K562 (cell line): ENCODE results near the gene LIFR. TPM values are rescaled to one million over a fixed set of nuclear protein-coding genes. Genes with fewer than 3 reads are reported as not detected.

Experiments
- LCOR ChIP-seq: sonication (generic); formaldehyde crosslinking; IDR thresholded peaks from 2 replicates; pipeline ENCODE4 v1.8.0; 2022; ENCODE audit warnings: mild to moderate bottlenecking, missing genetic modification reagents
- MTA3 ChIP-seq: fragments of 450-650 bp; formaldehyde crosslinking; IDR thresholded peaks from 2 replicates; pipeline ENCODE4 v1.6.1; 2017; ENCODE audit warnings: mild to moderate bottlenecking, borderline replicate concordance
- MYNN ChIP-seq, 2 experiments: sonication (generic); formaldehyde crosslinking in 1 of 2; IDR thresholded peaks; 2 replicates each; pipeline versions ENCODE4 v1.5.0 to v1.6.1; 2016 to 2020; ENCODE audit warnings: antibody characterized with exemption in 1 of 2, missing genetic modification reagents in 1 of 2
- STAG1 ChIP-seq: sonication (generic); formaldehyde crosslinking; IDR thresholded peaks from 2 replicates; pipeline ENCODE4 v1.5.0; 2020; ENCODE audit warnings: missing genetic modification reagents, borderline replicate concordance
- ZBTB33 ChIP-seq: sonication (generic); formaldehyde crosslinking; IDR thresholded peaks from 2 replicates; pipeline ENCODE4 v1.8.1; 2023; ENCODE audit warnings: mild to moderate bottlenecking, missing genetic modification reagents
- ZNF134 ChIP-seq: fragments of 250-450 bp; sonication (Bioruptor Pico); conservative IDR thresholded peaks from 2 replicates; pipeline ENCODE4 v1.4.0; 2020
- ZNF41 ChIP-seq: fragments of 250-450 bp; sonication (Bioruptor Pico); conservative IDR thresholded peaks from 2 replicates; pipeline ENCODE4 v1.4.0; 2020; ENCODE audit warnings: mild to moderate bottlenecking
- ZNF695 ChIP-seq: fragments of 450-650 bp; formaldehyde crosslinking; IDR thresholded peaks from 2 replicates; pipeline ENCODE4 v1.4.0; 2020; ENCODE audit warnings: mild to moderate bottlenecking, moderate library complexity
- polyA plus RNA-seq, 8 experiments: library from polyadenylated mRNA; depleted of rRNA in 4 of 8; stranded (reverse) in 5 of 8; unstranded in 3 of 8; fragments of >200 nt; fragmentation: Nextera tagmentation in 2 of 8; fragmentation: Illumina TruSeq in 1 of 8; extraction: Ambion mirVana in 2 of 8; extraction: Trizol in 1 of 8; gene quantifications; 2 replicates each; pipeline versions ENCODE4 v1.2.1 to v1.2.3, GENCODE V29; 2011 to 2014; ENCODE audit warnings: inconsistent platforms in 1 of 8, missing spikeins in 1 of 8
- total RNA-seq, 7 experiments: library from RNA; depleted of rRNA in 6 of 7; stranded (reverse); fragments of >200 nt in 6 of 7; fragmentation: Illumina TruSeq in 2 of 7; extraction: Trizol in 2 of 7; gene quantifications; 2 replicates each; pipeline versions ENCODE4 v1.2.1 to v1.2.3, GENCODE V29; 2011 to 2021; ENCODE audit warnings: low replicate concordance in 1 of 7
- TF ChIP-seq, protein P1 (sequence below): fragments of 250-450 bp; sonication (Bioruptor Pico); IDR thresholded peaks from 2 replicates; pipeline ENCODE4 v1.4.0; 2020; ENCODE audit warnings: mild to moderate bottlenecking, moderate library complexity

LIFR gene
- total and polyA plus RNA-seq, 9 of the 15 experiments (the other 6 are each of a cell fraction or from before 2014, with no cell fraction given) = 0.43 to 5.7 (median 3.3) TPM

DNA sequence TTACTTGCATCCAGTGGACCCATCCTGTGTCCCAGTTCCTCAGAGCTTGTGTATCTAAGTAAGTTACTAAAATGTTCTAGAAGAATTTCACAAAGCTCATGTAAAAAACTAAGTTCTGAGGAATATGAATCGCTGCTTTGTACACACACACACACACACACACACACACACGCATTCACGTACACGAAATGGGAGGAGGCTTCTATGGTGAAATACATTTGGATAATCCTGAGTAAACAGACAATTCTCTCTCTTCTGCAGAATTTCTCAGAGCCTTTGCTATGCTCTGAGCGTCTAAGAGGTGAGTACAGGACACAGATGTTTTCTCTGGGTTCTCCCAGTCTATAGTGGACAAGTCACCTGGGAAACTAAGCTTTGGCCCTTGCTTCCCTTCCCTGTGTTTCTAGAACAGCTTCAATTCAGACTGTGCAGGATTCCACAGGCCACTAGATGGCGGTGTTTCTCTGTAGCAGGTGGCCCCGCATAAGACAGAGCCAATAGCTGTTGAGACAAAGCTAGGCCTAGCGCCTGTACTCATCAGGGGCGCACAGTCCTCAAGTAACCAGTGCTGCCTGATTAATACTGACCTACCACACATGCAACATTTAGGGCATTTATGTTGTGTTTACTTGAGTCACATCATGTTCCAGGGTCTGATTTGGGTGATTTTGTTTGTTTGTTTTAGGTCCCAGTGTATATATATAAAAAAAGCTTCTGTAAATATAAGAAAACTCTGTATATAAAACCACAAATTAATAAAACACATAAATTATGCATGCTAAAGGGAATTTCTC, 114.8 kb downstream of the LIFR start (continued):
- TF ChIP-seq, protein P1, sequence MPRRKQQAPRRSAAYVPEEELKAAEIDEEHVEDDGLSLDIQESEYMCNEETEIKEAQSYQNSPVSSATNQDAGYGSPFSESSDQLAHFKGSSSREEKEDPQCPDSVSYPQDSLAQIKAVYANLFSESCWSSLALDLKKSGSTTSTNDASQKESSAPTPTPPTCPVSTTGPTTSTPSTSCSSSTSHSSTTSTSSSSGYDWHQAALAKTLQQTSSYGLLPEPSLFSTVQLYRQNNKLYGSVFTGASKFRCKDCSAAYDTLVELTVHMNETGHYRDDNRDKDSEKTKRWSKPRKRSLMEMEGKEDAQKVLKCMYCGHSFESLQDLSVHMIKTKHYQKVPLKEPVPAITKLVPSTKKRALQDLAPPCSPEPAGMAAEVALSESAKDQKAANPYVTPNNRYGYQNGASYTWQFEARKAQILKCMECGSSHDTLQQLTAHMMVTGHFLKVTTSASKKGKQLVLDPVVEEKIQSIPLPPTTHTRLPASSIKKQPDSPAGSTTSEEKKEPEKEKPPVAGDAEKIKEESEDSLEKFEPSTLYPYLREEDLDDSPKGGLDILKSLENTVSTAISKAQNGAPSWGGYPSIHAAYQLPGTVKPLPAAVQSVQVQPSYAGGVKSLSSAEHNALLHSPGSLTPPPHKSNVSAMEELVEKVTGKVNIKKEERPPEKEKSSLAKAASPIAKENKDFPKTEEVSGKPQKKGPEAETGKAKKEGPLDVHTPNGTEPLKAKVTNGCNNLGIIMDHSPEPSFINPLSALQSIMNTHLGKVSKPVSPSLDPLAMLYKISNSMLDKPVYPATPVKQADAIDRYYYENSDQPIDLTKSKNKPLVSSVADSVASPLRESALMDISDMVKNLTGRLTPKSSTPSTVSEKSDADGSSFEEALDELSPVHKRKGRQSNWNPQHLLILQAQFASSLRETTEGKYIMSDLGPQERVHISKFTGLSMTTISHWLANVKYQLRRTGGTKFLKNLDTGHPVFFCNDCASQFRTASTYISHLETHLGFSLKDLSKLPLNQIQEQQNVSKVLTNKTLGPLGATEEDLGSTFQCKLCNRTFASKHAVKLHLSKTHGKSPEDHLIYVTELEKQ (CRISPR knock-in tag) = no peak
- 0 out of 2 replicates have a peak, but pooled peaks have one; percentile 32 for TF ChIP-seq ZNF41 (CRISPR knock-in tag)
- no peak for TF ChIP-seq LCOR
- TF ChIP-seq ZNF134 (CRISPR knock-in tag) = peak; percentile 77
- 0 out of 2 replicates have a peak, but pooled peaks have one; percentile 41 for TF ChIP-seq ZBTB33
- no peak for TF ChIP-seq MTA3
- TF ChIP-seq STAG1 = peak; percentile 87; the same call in 1 of the 2 replicates
- no peak for TF ChIP-seq ZNF695 (CRISPR knock-in tag)
- TF ChIP-seq MYNN (IDR thresholded peaks at IDR 0.05) = peak; percentile 27; the same call in 1 of the 2 replicates
- TF ChIP-seq MYNN (CRISPR knock-in tag; IDR thresholded peaks at IDR 0.05) = no peak
- TF ChIP-seq, all 486 proteins: peak for 27
